ENCODE measurements around the gene SERPINF2.

- no peak for TF ChIP-seq CTCF (IDR thresholded peaks at IDR 0.05)
- no peak for TF ChIP-seq POLR2A (IDR thresholded peaks at IDR 0.05)
- TF ChIP-seq POLR2AphosphoS5 (IDR thresholded peaks at IDR 0.05), result no peak
Observed at GRCh38 chr17:1703063-1703462, 39.6 kb upstream of the SERPINF2 start.
